CD14-positive monocyte (primary cell): ENCODE measurements around the gene FAM120B. TPM values are rescaled to one million over a fixed set of nuclear protein-coding genes. Genes with fewer than 3 reads are reported as not detected.

ENCODE experiments used
- DNase-seq, 3 donors: peaks; one replicate each; pipeline ENCODE4 v3.0.0-alpha.2; 2011 to 2022
- H2AFZ ChIP-seq: 2 replicates; pipeline ENCODE4 v1.6.0; 2012; ENCODE audit warnings: mild to moderate bottlenecking, low read depth, low read length, inconsistent platforms; ENCODE audit not compliant: insufficient read depth, poor library complexity, severe bottlenecking
- H3K27ac ChIP-seq, 2 donors: 1 replicate in 1 of 2; 2 replicates in 1 of 2; pipeline ENCODE4 v1.5.1; 2012 to 2013; ENCODE audit warnings: low read length in 2 of 2, control low read depth in 1 of 2, inconsistent platforms in 1 of 2, low read depth in 1 of 2, mild to moderate bottlenecking in 1 of 2
- H3K27me3 ChIP-seq, 2 donors: one replicate each; pipeline versions ENCODE4 v1.6.0 to v1.6.1; 2011 to 2013; ENCODE audit warnings: low read length in 2 of 2; ENCODE audit not compliant: control insufficient read depth in 2 of 2, insufficient read depth in 2 of 2
- H3K36me3 ChIP-seq, 2 donors: replicated peaks in 1 of 2; 1 replicate in 1 of 2; 2 replicates in 1 of 2; pipeline versions ENCODE4 v1.5.1 to v1.6.1; 2012 to 2013; ENCODE audit warnings: low read length in 2 of 2, control low read depth in 1 of 2, inconsistent platforms in 1 of 2, mild to moderate bottlenecking in 1 of 2; ENCODE audit not compliant: insufficient read depth in 2 of 2, control insufficient read depth in 1 of 2
- H3K4me1 ChIP-seq, 2 donors: 1 replicate in 1 of 2; 2 replicates in 1 of 2; pipeline versions ENCODE4 v1.5.1 to v1.6.1; 2012 to 2013; ENCODE audit warnings: low read length in 2 of 2, control low read depth in 1 of 2, inconsistent platforms in 1 of 2, mild to moderate bottlenecking in 1 of 2, moderate library complexity in 1 of 2; ENCODE audit not compliant: insufficient read depth in 2 of 2, control insufficient read depth in 1 of 2
- H3K4me2 ChIP-seq: replicated peaks from 2 replicates; pipeline ENCODE3; 2012; ENCODE audit warnings: low read length, moderate library complexity, mild to moderate bottlenecking; ENCODE audit not compliant: poor library complexity, severe bottlenecking; ENCODE audit errors: extremely low read depth
- H3K4me3 ChIP-seq, 3 experiments: fragments of 200-600 bp in 1 of 3; sonication (generic) in 1 of 3; replicated peaks in 1 of 3; 1 replicate in 2 of 3; 2 replicates in 1 of 3; pipeline ENCODE4 v1.5.1; 2011 to 2013; ENCODE audit warnings: low read length in 3 of 3, mild to moderate bottlenecking in 3 of 3, control low read depth in 2 of 3, low read depth in 2 of 3, inconsistent platforms in 1 of 3, moderate library complexity in 1 of 3
- H3K79me2 ChIP-seq: 2 replicates; pipeline ENCODE4 v1.6.0; 2012; ENCODE audit warnings: mild to moderate bottlenecking, control low read depth, inconsistent platforms, low read length, moderate library complexity; ENCODE audit not compliant: insufficient read depth
- H3K9ac ChIP-seq: 2 replicates; pipeline ENCODE4 v1.6.0; 2017; ENCODE audit warnings: low read length, mild to moderate bottlenecking; ENCODE audit not compliant: insufficient read depth, poor library complexity, severe bottlenecking
- H3K9me3 ChIP-seq, 2 donors: replicated peaks in 1 of 2; 1 replicate in 1 of 2; 2 replicates in 1 of 2; pipeline versions ENCODE4 v1.5.1 to v1.6.1; 2012 to 2013; ENCODE audit warnings: low read length in 2 of 2, control low read depth in 1 of 2; ENCODE audit not compliant: control insufficient read depth in 1 of 2, insufficient read depth in 1 of 2
- H4K20me1 ChIP-seq: 2 replicates; pipeline ENCODE4 v1.6.0; 2012; ENCODE audit warnings: mild to moderate bottlenecking, low read length, control low read depth, moderate library complexity; ENCODE audit not compliant: insufficient read depth
- H3K27ac Mint-ChIP-seq, 7 donors: one replicate each; pipeline ENCODE4 v1.8.0; 2020; ENCODE audit warnings: mild to moderate bottlenecking in 7 of 7, mixed read lengths in 7 of 7, moderate library complexity in 6 of 7, inconsistent platforms in 2 of 7
- H3K27me3 Mint-ChIP-seq, 3 donors: one replicate each; pipeline ENCODE4 v1.8.0; 2021 to 2022; ENCODE audit warnings: low read depth in 3 of 3, mild to moderate bottlenecking in 3 of 3, mixed read lengths in 3 of 3, moderate library complexity in 3 of 3, inconsistent platforms in 1 of 3
- H3K36me3 Mint-ChIP-seq, 2 donors: one replicate each; pipeline ENCODE4 v1.8.0; 2020; ENCODE audit warnings: mixed read lengths in 2 of 2, inconsistent platforms in 1 of 2, mild to moderate bottlenecking in 1 of 2
- H3K4me1 Mint-ChIP-seq: one replicate; pipeline ENCODE4 v1.8.0; 2020; ENCODE audit warnings: mild to moderate bottlenecking, mixed read lengths
- H3K4me3 Mint-ChIP-seq, 2 donors: one replicate each; pipeline ENCODE4 v1.8.0; 2020; ENCODE audit warnings: mild to moderate bottlenecking in 2 of 2, mixed read lengths in 2 of 2, moderate library complexity in 1 of 2
- H3K9me3 Mint-ChIP-seq, 7 donors: one replicate each; pipeline ENCODE4 v1.8.0; 2020 to 2022; ENCODE audit warnings: mixed read lengths in 7 of 7, mild to moderate bottlenecking in 6 of 7, moderate library complexity in 6 of 7, inconsistent platforms in 2 of 7
- WGBS: methylation state at CpG from one replicate; pipeline ENCODE4 v1.1.5; 2013; ENCODE audit warnings: missing lambda C conversion rate; ENCODE audit not compliant: insufficient coverage; 5-methylcytosine and 5-hydroxymethylcytosine counted together
- intact Hi-C, 2 donors: fragments of 100-400 bp; cut with micrococcal nuclease; formaldehyde crosslinking; loops; one replicate each; pipeline versions ENCODE4 v1.15.0 to v1.15.1; 2023
- polyA plus RNA-seq, 3 donors: library from polyadenylated mRNA; depleted of rRNA in 1 of 3; unstranded in 2 of 3; stranded (reverse) in 1 of 3; fragments of 300-500 nt in 2 of 3; fragments of >200 nt in 1 of 3; fragmentation: Illumina TruSeq in 2 of 3; gene quantifications; 1 replicate in 2 of 3; 2 replicates in 1 of 3; pipeline ENCODE4 v1.2.3, GENCODE V29; 2012 to 2021
- TF ChIP-seq, protein P1 (sequence below): fragments of 200-600 bp; IDR thresholded peaks from one replicate; pipeline ENCODE4 v1.8.0; 2022; ENCODE audit warnings: antibody characterized with exemption, mild to moderate bottlenecking

Gene FAM120B
- polyA plus RNA-seq, 3 donors, result 10.6 to 20.2 (median 11.2) TPM

DNA sequence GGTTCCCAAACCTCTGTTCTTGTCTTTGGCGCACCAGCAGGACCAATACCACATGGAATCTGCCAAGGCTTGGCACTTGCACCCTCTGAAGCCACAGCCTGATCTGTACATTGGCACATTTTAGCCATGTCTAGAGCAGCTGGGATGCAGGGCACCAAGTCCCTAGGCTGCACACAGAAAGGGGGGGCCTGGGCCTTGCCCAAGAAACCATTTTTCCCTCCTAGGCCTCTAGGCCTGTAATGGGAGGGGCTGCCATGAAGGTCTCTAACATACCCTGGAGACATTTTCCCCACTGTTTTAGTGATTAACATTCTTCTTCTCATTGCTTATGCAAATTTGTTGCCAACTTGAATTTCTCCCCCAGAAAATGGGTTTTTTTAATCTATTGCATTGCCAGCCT, 5.4 kb upstream of the FAM120B start:
- peaks cover 9 to 24% (median 20%) of the 10 kb centered on the region in 7 donors for H3K9me3 Mint-ChIP-seq
- no peak overlapping the region for H3K4me2 ChIP-seq
- H3K79me2 ChIP-seq, result no peaks in the 10 kb centered on the region
- TF ChIP-seq, protein P1, sequence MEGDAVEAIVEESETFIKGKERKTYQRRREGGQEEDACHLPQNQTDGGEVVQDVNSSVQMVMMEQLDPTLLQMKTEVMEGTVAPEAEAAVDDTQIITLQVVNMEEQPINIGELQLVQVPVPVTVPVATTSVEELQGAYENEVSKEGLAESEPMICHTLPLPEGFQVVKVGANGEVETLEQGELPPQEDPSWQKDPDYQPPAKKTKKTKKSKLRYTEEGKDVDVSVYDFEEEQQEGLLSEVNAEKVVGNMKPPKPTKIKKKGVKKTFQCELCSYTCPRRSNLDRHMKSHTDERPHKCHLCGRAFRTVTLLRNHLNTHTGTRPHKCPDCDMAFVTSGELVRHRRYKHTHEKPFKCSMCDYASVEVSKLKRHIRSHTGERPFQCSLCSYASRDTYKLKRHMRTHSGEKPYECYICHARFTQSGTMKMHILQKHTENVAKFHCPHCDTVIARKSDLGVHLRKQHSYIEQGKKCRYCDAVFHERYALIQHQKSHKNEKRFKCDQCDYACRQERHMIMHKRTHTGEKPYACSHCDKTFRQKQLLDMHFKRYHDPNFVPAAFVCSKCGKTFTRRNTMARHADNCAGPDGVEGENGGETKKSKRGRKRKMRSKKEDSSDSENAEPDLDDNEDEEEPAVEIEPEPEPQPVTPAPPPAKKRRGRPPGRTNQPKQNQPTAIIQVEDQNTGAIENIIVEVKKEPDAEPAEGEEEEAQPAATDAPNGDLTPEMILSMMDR, result no peak
- intact Hi-C loops, result no loop called here
- peaks cover 26% of the 10 kb centered on the region for H3K4me1 Mint-ChIP-seq
- H4K20me1 ChIP-seq, result no peaks in the 10 kb centered on the region
- DNase-seq, result no peak
- no peak overlapping the region for H2AFZ ChIP-seq
- no peak overlapping the region for H3K27ac ChIP-seq
- H3K4me3 ChIP-seq, result no peak overlapping the region
- no peak overlapping the region for H3K9ac ChIP-seq
- no peak overlapping the region for H3K27ac Mint-ChIP-seq
- WGBS, result 91% methylated on average over 1 of the region's 1 CpG
- peaks cover 33 to 52% of the 10 kb centered on the region in 2 donors for H3K27me3 ChIP-seq
- H3K36me3 Mint-ChIP-seq, result peaks cover 0 to 10% of the 10 kb centered on the region in 2 donors
- H3K4me3 Mint-ChIP-seq, result peak overlapping the region in 1 of 2 donors; percentile 30
- H3K4me1 ChIP-seq, result peaks cover 14 to 17% of the 10 kb centered on the region in 2 donors
- H3K36me3 ChIP-seq, result no peaks in the 10 kb centered on the region
- H3K9me3 ChIP-seq, result peaks cover 0 to 7% of the 10 kb centered on the region in 2 donors
- peaks cover 42 to 65% (median 56%) of the 10 kb centered on the region in 3 donors for H3K27me3 Mint-ChIP-seq

DNA sequence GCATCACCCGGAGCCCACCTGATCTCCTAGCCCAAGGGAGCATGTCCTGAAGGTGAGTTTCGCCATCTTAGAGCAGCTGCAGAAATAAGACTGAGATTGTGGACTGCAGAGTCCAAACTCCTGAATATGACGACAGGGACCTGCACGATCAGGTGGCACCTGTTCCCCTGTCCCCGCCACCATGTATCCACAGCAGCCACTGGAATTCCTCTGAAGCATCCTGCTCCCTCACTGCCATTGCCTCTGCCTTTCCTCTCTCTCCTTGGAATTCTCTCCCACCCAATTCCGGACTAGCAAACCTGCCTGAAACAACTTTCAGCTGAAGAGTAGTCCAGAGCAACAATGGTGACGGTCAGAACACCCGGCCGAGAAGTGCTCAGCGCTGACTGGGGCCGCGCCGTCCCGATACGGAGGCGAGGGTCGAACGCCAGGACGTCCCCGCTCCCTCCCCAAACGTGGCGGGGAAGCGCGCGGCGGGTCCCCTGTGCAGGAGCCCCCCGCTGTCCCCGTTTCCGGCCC, 694 bp upstream of the FAM120B start:
- Mint-ChIP-seq H3K9me3 (peaks cover 7 to 14% (median 12%) of the 10 kb centered on the region in 7 donors), H3K27me3 (peaks cover 12 to 23% (median 21%) of the 10 kb centered on the region in 3 donors), H3K27ac (peak overlapping the region in 1 of 7 donors; percentile 36), H3K36me3 (peaks cover 8 to 19% of the 10 kb centered on the region in 2 donors), H3K4me3 (peak overlapping the region; percentile 83 to 89), H3K4me1 (peaks cover 39% of the 10 kb centered on the region)
- no peak for DNase-seq
- Histone ChIP-seq H3K4me2 (peak overlapping the region; percentile 95), H4K20me1 (peaks cover 14% of the 10 kb centered on the region), H3K36me3 (peaks cover 0 to 2% of the 10 kb centered on the region in 2 donors), H3K9ac (peak overlapping the region; percentile 96), H3K27me3 (peaks cover 4 to 9% of the 10 kb centered on the region in 2 donors), H3K27ac (no peak overlapping the region), H3K79me2 (peaks cover 43% of the 10 kb centered on the region), H2AFZ (peak overlapping the region; percentile 95), H3K4me1 (peaks cover 24 to 28% of the 10 kb centered on the region in 2 donors), H3K9me3 (peaks cover 0 to 4% of the 10 kb centered on the region in 2 donors), H3K4me3 (peak overlapping the region; percentile 54 to 83 (median 74))
- 12% methylated on average over 28 of the region's 29 CpGs for WGBS
- TF ChIP-seq, protein P1, result no peak
- intact Hi-C loops, result loop anchor here (5.0 kb wide), 3 partner anchors 246 to 604 kb away; partner anchors contain the start of genes PSMB1 (in 2 of the 2), TBP (in 2 of the 2), C6orf120 (in 1 of the 2) and WDR27 (in 1 of the 2)
